IMR-90 (cell line): ENCODE data around the gene FAAP24.

ENCODE experiments used
- CEBPB ChIP-seq: IDR thresholded peaks from 2 replicates; pipeline ENCODE4 v1.6.1; 2012; ENCODE audit warnings: low read depth, low read length, improper control_type of control experiment
- MXI1 ChIP-seq: IDR thresholded peaks from 2 replicates; pipeline ENCODE4 v1.6.1; 2012; ENCODE audit warnings: low read depth, mild to moderate bottlenecking, low read length, moderate library complexity, borderline replicate concordance
- POLR2A ChIP-seq: IDR thresholded peaks from 2 replicates; pipeline ENCODE4 v1.6.1; 2012; ENCODE audit warnings: mild to moderate bottlenecking, low read depth, low read length
- RAD21 ChIP-seq: IDR thresholded peaks from 2 replicates; pipeline ENCODE4 v1.6.1; 2012; ENCODE audit warnings: low read length, improper control_type of control experiment
- TF ChIP-seq, protein P1 (sequence below): conservative IDR thresholded peaks from 2 replicates; pipeline ENCODE4 v1.5.1; 2012; ENCODE audit warnings: mild to moderate bottlenecking, low read depth, low read length, improper control_type of control experiment

DNA sequence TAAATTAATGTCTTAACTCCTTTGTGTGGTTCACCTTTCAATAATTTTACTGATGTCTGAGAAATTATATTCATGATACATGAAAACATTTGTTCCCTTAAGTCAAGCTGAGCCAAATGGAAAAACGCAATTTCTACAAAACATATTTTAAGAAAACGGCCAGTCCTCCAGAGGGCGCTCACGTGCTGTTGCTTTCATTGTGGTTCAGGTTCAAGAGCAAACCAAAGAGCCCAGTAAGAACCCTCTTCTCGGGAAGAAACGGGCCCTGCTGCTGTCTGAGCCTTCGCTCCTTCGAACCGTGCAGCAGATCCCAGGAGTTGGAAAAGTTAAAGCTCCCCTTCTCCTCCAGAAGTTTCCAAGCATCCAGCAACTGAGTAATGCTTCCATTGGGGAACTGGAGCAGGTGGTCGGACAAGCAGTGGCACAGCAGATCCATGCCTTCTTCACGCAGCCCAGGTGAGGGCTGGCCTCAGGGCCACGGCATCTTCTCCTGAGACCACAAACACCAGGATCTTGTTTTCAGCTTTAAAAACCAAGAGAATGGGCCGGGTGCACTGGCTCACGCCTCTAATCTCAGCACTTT is 4.3 kb downstream of the FAAP24 start:
- no peak for TF ChIP-seq MXI1
- TF ChIP-seq, protein P1, sequence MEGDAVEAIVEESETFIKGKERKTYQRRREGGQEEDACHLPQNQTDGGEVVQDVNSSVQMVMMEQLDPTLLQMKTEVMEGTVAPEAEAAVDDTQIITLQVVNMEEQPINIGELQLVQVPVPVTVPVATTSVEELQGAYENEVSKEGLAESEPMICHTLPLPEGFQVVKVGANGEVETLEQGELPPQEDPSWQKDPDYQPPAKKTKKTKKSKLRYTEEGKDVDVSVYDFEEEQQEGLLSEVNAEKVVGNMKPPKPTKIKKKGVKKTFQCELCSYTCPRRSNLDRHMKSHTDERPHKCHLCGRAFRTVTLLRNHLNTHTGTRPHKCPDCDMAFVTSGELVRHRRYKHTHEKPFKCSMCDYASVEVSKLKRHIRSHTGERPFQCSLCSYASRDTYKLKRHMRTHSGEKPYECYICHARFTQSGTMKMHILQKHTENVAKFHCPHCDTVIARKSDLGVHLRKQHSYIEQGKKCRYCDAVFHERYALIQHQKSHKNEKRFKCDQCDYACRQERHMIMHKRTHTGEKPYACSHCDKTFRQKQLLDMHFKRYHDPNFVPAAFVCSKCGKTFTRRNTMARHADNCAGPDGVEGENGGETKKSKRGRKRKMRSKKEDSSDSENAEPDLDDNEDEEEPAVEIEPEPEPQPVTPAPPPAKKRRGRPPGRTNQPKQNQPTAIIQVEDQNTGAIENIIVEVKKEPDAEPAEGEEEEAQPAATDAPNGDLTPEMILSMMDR: peak; percentile 77
- TF ChIP-seq RAD21: peak; percentile 81
- TF ChIP-seq POLR2A: no peak
- no peak for TF ChIP-seq CEBPB
